Right cardiac atrium (tissue), 5 donors: ENCODE results near the gene EDA2R. TPM values are rescaled to one million over a fixed set of nuclear protein-coding genes. Genes with fewer than 3 reads are reported as not detected.

Experiments
- ATAC-seq, 2 donors: fragments of 200-7000 bp; cut with Tn5 transposase; one replicate each; pipeline versions ENCODE4 v1.8.0 to v1.9.1; 2020; ENCODE audit warnings: moderate library complexity in 2 of 2, mild to moderate bottlenecking in 1 of 2
- DNase-seq, 3 donors: peaks; one replicate each; pipeline ENCODE4 v3.0.0-alpha.2; 2020
- H3K27ac ChIP-seq: one replicate; pipeline ENCODE4 v1.5.1; 2013; ENCODE audit warnings: mild to moderate bottlenecking, low read length, control low read depth, moderate library complexity
- H3K27me3 ChIP-seq: one replicate; pipeline ENCODE4 v1.6.1; 2013; ENCODE audit not compliant: control insufficient read depth, insufficient read depth
- H3K4me1 ChIP-seq: one replicate; pipeline ENCODE4 v1.6.1; 2013; ENCODE audit warnings: low read length; ENCODE audit not compliant: control insufficient read depth, insufficient read depth
- H3K4me3 ChIP-seq: one replicate; pipeline ENCODE4 v1.5.1; 2013; ENCODE audit warnings: low read length, control low read depth
- H3K9me3 ChIP-seq: one replicate; pipeline ENCODE4 v1.6.1; 2013; ENCODE audit warnings: low read length; ENCODE audit not compliant: control insufficient read depth
- WGBS: extraction: QIAGEN DNeasy Blood & Tissue Kit; methylation state at CpG from one replicate; pipeline ENCODE4 v1.1.7; 2013; 5-methylcytosine and 5-hydroxymethylcytosine counted together
- intact Hi-C, 4 donors: fragments of 100-400 bp; cut with DNase I; formaldehyde crosslinking; loops; one replicate each; pipeline versions ENCODE4 v1.11.0 to v1.14.0; 2022 to 2023
- polyA plus RNA-seq: library from polyadenylated mRNA; stranded (reverse); fragments of 200-250 nt; gene quantifications from one replicate; pipeline ENCODE4 v1.2.3, GENCODE V29; 2013
- total RNA-seq, 4 donors: library from RNA; stranded (reverse); fragmentation: NEBNext Ultra II Directional; extraction: Animal tissue kit (Norgen Biotek cat#: 25700); gene quantifications; one replicate each; pipeline ENCODE4 v1.2.1, GENCODE V29; 2021
- donor health status: healthy with polysubstance abuse.
- donor health status: DM: no; HTN: yes; CAD: no.
- donor health status: DM: no; HTN: no; CAD: no.
- donor health status: DM: no; HTN: yes; CAD: no; lungs with severe emphysema.
- donor health status: DM: yes; HTN: yes; CAD: no.

EDA2R gene
- total and polyA plus RNA-seq, 5 donors, result 0.14 to 1.5 (median 0.74) TPM

GRCh38 chrX:66634272-66634671 is 4.6 kb downstream of the EDA2R start:
- intact Hi-C loops, result no loop called here
- ATAC-seq (no peak), DNase-seq (no peak)
- Histone ChIP-seq H3K4me1 (no peaks in the 10 kb centered on the region), H3K4me3 (no peak overlapping the region), H3K9me3 (no peaks in the 10 kb centered on the region), H3K27ac (no peak overlapping the region), H3K27me3 (no peaks in the 10 kb centered on the region)

- Histone ChIP-seq H3K27me3 (no peaks in the 10 kb centered on the region), H3K9me3 (no peaks in the 10 kb centered on the region), H3K27ac (no peak overlapping the region), H3K4me3 (no peak overlapping the region), H3K4me1 (no peaks in the 10 kb centered on the region)
- DNase-seq (no peak), ATAC-seq (no peak)
- WGBS, result 65% methylated on average over 3 of the region's 3 CpGs
- intact Hi-C loops, result no loop called here
Measured at GRCh38 chrX:66633541-66633940, 5.3 kb downstream of the EDA2R start.

- H3K4me3 ChIP-seq, result no peak overlapping the region
- H3K9me3 ChIP-seq, result no peaks in the 10 kb centered on the region
- no peaks in the 10 kb centered on the region for H3K27me3 ChIP-seq
- no peak for ATAC-seq
- no peak for DNase-seq
- no peaks in the 10 kb centered on the region for H3K4me1 ChIP-seq
- H3K27ac ChIP-seq, result no peak overlapping the region
- 68% methylated on average over 4 of the region's 4 CpGs for WGBS
- intact Hi-C loops, result no loop called here
Measured at GRCh38 chrX:66632981-66633380, 5.9 kb downstream of the EDA2R start.

- intact Hi-C loops, result no loop called here
- 63% methylated on average over 2 of the region's 2 CpGs for WGBS
- H3K27me3 ChIP-seq, result no peaks in the 10 kb centered on the region
- no peaks in the 10 kb centered on the region for H3K4me1 ChIP-seq
- no peak for DNase-seq
- H3K27ac ChIP-seq, result no peak overlapping the region
- H3K4me3 ChIP-seq, result no peak overlapping the region
- no peak for ATAC-seq
- H3K9me3 ChIP-seq, result no peaks in the 10 kb centered on the region
Measured at GRCh38 chrX:66632473-66632872, 6.4 kb downstream of the EDA2R start.

DNA sequence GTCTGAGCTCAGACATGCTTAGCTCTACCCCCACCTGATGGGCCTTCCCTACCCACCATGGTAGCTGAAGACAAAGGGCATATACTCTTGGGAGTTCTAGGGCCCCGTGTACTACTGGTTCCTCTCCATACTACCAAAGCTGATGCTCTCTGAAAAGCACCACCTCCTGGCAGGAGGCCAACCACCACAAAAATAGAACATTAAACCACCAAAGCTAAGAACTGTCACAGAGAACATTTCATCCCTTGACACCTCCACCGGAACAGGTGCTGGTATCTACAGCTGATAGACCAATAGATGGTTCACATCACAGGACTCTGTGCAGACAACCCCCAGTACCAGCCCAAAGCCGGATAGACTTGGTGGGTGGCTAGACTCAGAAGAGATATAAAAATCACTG is 13.4 kb downstream of the EDA2R start:
- Histone ChIP-seq H3K27me3 (no peaks in the 10 kb centered on the region), H3K27ac (no peak overlapping the region), H3K4me3 (no peak overlapping the region), H3K9me3 (no peaks in the 10 kb centered on the region), H3K4me1 (no peaks in the 10 kb centered on the region)
- intact Hi-C loops, result no loop called here
- ATAC-seq, result no peak
- no peak for DNase-seq
- WGBS, result 61% methylated on average over 3 of the region's 3 CpGs

DNA sequence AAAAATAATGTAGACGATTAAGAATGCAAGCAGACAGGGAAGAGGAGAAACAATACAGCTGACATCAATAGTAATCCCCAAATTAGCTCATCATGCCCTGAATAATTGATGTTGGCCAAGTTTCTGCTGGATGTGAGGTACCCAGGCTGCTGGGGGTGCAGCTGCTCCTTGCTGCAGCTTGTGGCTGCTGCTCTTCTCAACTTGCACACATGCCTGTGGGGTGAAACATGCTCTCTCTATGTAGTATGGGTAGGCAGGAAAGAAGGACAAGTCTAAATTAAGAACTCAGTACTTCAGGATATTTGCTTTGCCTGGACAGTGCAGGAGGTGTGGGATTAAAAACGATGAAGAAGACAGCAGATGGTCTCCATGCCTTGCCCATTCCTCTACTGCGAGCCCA is 16.7 kb downstream of the EDA2R start:
- Histone ChIP-seq H3K27ac (no peak overlapping the region), H3K4me3 (no peak overlapping the region), H3K9me3 (no peaks in the 10 kb centered on the region), H3K4me1 (no peaks in the 10 kb centered on the region), H3K27me3 (no peaks in the 10 kb centered on the region)
- ATAC-seq, result no peak
- 79% methylated on average over 3 of the region's 3 CpGs for WGBS
- no peak for DNase-seq
- intact Hi-C loops, result no loop called here

DNA sequence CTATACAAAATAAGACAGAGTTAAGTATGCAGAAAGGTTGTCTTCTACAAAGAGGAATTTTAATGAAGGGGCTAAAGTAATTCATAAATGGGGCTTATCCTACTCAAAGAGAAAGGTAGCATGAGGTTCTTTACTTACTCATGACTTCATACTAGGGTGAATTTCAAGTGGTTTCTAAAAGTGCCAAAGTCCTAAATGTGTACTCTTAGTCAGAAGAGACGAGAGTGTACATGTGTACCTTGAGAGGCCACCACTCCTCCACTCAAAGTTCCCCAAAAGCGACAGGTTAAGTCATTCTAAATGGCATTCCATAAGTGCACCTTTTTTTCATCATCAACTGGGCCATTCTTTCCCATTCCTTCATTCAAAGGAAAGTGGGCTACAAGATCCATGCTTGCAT is 21.9 kb downstream of the EDA2R start:
- ATAC-seq (no peak), DNase-seq (no peak)
- H3K27me3 ChIP-seq, result no peaks in the 10 kb centered on the region
- WGBS, result 82% methylated on average over 2 of the region's 2 CpGs
- H3K9me3 ChIP-seq, result no peaks in the 10 kb centered on the region
- intact Hi-C loops, result no loop called here
- no peak overlapping the region for H3K27ac ChIP-seq
- no peaks in the 10 kb centered on the region for H3K4me1 ChIP-seq
- H3K4me3 ChIP-seq, result no peak overlapping the region

- no peak for ATAC-seq
- WGBS, result 59% methylated on average over 1 of the region's 1 CpG
- no peaks in the 10 kb centered on the region for H3K4me1 ChIP-seq
- H3K27me3 ChIP-seq, result no peaks in the 10 kb centered on the region
- intact Hi-C loops, result no loop called here
- DNase-seq, result no peak
- H3K9me3 ChIP-seq, result no peaks in the 10 kb centered on the region
- no peak overlapping the region for H3K4me3 ChIP-seq
- no peak overlapping the region for H3K27ac ChIP-seq
Measured at GRCh38 chrX:66602381-66602938, 36.4 kb downstream of the EDA2R start.

- H3K4me3 ChIP-seq, result no peak overlapping the region
- H3K27ac ChIP-seq, result no peak overlapping the region
- DNase-seq, result no peak
- intact Hi-C loops, result no loop called here
- no peaks in the 10 kb centered on the region for H3K9me3 ChIP-seq
- no peaks in the 10 kb centered on the region for H3K27me3 ChIP-seq
- no peaks in the 10 kb centered on the region for H3K4me1 ChIP-seq
- no peak for ATAC-seq
Measured at GRCh38 chrX:66601522-66601921, 37.4 kb downstream of the EDA2R start.

GRCh38 chrX:66579219-66579618 is 59.7 kb downstream of the EDA2R start:
- ATAC-seq (no peak), DNase-seq (no peak)
- Histone ChIP-seq H3K27ac (no peak overlapping the region), H3K27me3 (no peaks in the 10 kb centered on the region), H3K9me3 (no peaks in the 10 kb centered on the region), H3K4me1 (no peaks in the 10 kb centered on the region), H3K4me3 (no peak overlapping the region)
- WGBS, result 59% methylated on average over 1 of the region's 1 CpG
- intact Hi-C loops, result no loop called here

DNA sequence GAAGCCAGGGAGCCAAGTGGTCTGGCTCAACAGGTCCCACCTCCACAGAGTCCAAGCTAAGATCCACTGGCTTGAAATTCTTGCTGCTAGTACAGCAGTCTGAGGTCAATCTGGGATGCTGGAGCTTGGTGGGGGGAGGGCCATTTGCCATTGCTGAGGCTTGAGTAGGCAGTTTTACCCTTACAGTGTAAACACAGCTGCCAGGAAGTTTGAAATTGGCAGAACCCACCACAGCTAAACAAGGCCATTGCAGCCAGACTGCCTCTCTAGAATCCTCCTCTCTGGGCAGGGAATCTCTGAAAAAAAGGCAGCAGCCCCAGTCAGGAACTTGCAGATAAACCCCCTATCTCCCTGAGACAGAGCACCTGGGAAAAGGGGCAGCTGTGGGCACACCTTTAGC is 84.9 kb downstream of the EDA2R start:
- Histone ChIP-seq H3K4me1 (no peaks in the 10 kb centered on the region), H3K4me3 (no peak overlapping the region), H3K9me3 (no peaks in the 10 kb centered on the region), H3K27ac (no peak overlapping the region), H3K27me3 (no peaks in the 10 kb centered on the region)
- ATAC-seq (no peak), DNase-seq (no peak)
- intact Hi-C loops, result no loop called here

- Histone ChIP-seq H3K4me3 (no peak overlapping the region), H3K27ac (no peak overlapping the region), H3K4me1 (no peaks in the 10 kb centered on the region), H3K9me3 (no peaks in the 10 kb centered on the region), H3K27me3 (no peaks in the 10 kb centered on the region)
- intact Hi-C loops, result no loop called here
- no peak for ATAC-seq
- no peak for DNase-seq
Measured at GRCh38 chrX:66547847-66548369, 91.0 kb downstream of the EDA2R start.
